Lower leg skin (tissue), 3 donors: ENCODE measurements around the gene AFF4.

Experiments
- POLR2A ChIP-seq, 2 donors: fragments of 450-650 bp; IDR thresholded peaks; one replicate each; pipeline ENCODE4 v1.6.1; 2016 to 2017; ENCODE audit warnings: antibody characterized with exemption in 2 of 2, mild to moderate bottlenecking in 1 of 2, moderate library complexity in 1 of 2
- TF ChIP-seq, protein P1 (sequence below), 3 donors: fragments of 450-650 bp; IDR thresholded peaks; one replicate each; pipeline ENCODE4 v1.5.1; 2016; ENCODE audit warnings: antibody characterized with exemption in 3 of 3, mild to moderate bottlenecking in 3 of 3, moderate library complexity in 2 of 3

- TF ChIP-seq, protein P1, sequence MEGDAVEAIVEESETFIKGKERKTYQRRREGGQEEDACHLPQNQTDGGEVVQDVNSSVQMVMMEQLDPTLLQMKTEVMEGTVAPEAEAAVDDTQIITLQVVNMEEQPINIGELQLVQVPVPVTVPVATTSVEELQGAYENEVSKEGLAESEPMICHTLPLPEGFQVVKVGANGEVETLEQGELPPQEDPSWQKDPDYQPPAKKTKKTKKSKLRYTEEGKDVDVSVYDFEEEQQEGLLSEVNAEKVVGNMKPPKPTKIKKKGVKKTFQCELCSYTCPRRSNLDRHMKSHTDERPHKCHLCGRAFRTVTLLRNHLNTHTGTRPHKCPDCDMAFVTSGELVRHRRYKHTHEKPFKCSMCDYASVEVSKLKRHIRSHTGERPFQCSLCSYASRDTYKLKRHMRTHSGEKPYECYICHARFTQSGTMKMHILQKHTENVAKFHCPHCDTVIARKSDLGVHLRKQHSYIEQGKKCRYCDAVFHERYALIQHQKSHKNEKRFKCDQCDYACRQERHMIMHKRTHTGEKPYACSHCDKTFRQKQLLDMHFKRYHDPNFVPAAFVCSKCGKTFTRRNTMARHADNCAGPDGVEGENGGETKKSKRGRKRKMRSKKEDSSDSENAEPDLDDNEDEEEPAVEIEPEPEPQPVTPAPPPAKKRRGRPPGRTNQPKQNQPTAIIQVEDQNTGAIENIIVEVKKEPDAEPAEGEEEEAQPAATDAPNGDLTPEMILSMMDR (IDR thresholded peaks at IDR 0.05): no peak
- TF ChIP-seq POLR2A (IDR thresholded peaks at IDR 0.05): no peak
Observed at GRCh38 chr5:132837868-132838267, 125.6 kb downstream of the AFF4 start.
